ENCODE measurements around the gene FAM168A. TPM values are rescaled to one million over a fixed set of nuclear protein-coding genes. Genes with fewer than 3 reads are reported as not detected.

The FAM168A gene
- total and polyA plus RNA-seq, 12 donors = 7.7 to 41.8 (median 35.3) TPM

GRCh38 chr11:73360743-73361369 is 237.1 kb downstream of the FAM168A start:
- H3K27me3 ChIP-seq = no peaks in the 10 kb centered on the region
- peaks cover 0 to 70% of the 10 kb centered on the region in 2 donors for H3K36me3 ChIP-seq (replicated peaks in 1 of 2)
- intact Hi-C loops (cut with DNase I) = no loop called here
- TF ChIP-seq POLR2A (IDR thresholded peaks at IDR 0.05) (no peak), CTCF (IDR thresholded peaks at IDR 0.05) (no peak)
- DNase-seq = no peak
- no peak overlapping the region for H3K4me3 ChIP-seq
- H3K4me1 ChIP-seq (replicated peaks in 1 of 2) = no peaks in the 10 kb centered on the region
- 79 to 93% (median 90%) methylated on average over 8 of the region's 8 CpGs for WGBS, 4 donors
- no peak overlapping the region for H3K27ac ChIP-seq
- H3K9me3 ChIP-seq (replicated peaks in 1 of 3) = no peaks in the 10 kb centered on the region

GRCh38 chr11:73359930-73360742 is 237.8 kb downstream of the FAM168A start:
- H3K36me3 ChIP-seq (replicated peaks in 1 of 2) = peaks cover 0 to 64% of the 10 kb centered on the region in 2 donors
- peak overlapping the region in 2 of 5 donors; percentile 42 to 69 for H3K27ac ChIP-seq
- TF ChIP-seq CTCF (IDR thresholded peaks at IDR 0.05) (peak in 4 of 6 experiments; percentile 6 to 24 (median 11)), POLR2A (IDR thresholded peaks at IDR 0.05) (no peak)
- no peaks in the 10 kb centered on the region for H3K4me1 ChIP-seq (replicated peaks in 1 of 2)
- WGBS, 4 donors = 78 to 94% (median 88%) methylated on average over 11 to 19 of the region's 19 CpGs
- intact Hi-C loops (cut with DNase I) = no loop called here
- peak in 1 of 7 donors; percentile 27 for DNase-seq
- H3K4me3 ChIP-seq = no peak overlapping the region
- no peaks in the 10 kb centered on the region for H3K27me3 ChIP-seq
- no peaks in the 10 kb centered on the region for H3K9me3 ChIP-seq (replicated peaks in 1 of 3)

- no peak for TF ChIP-seq CTCF (IDR thresholded peaks at IDR 0.05)
- Histone ChIP-seq H3K4me3 (no peak overlapping the region), H3K4me1 (replicated peaks in 1 of 2) (no peaks in the 10 kb centered on the region), H3K9me3 (replicated peaks in 1 of 3) (no peaks in the 10 kb centered on the region), H3K27me3 (no peaks in the 10 kb centered on the region), H3K36me3 (replicated peaks in 1 of 2) (peaks cover 0 to 59% of the 10 kb centered on the region in 2 donors), H3K27ac (peak overlapping the region in 2 of 5 donors; percentile 42 to 69)
- intact Hi-C loops (cut with DNase I) = no loop called here
- peak in 3 of 7 donors; percentile 37 to 80 (median 39) for DNase-seq
- 44 to 71% (median 60%) methylated on average over 2 to 11 of the region's 11 CpGs for WGBS, 4 donors
These were observed 238.6 kb downstream of the FAM168A start for GRCh38 chr11:73359341-73359740.

GRCh38 chr11:73358071-73358470 is 239.8 kb downstream of the FAM168A start:
- WGBS, 4 donors = 76 to 85% (median 81%) methylated on average over 4 to 5 of the region's 5 CpGs

More at GRCh38 chr11:73358071-73358470, 239.8 kb downstream of the FAM168A start:
- no peaks in the 10 kb centered on the region for H3K9me3 ChIP-seq (replicated peaks in 1 of 3)
- intact Hi-C loops (cut with DNase I) = no loop called here
- peak overlapping the region in 1 of 5 donors; percentile 5 for H3K27ac ChIP-seq
- no peak overlapping the region for H3K4me3 ChIP-seq
- H3K4me1 ChIP-seq (replicated peaks in 1 of 2) = no peaks in the 10 kb centered on the region
- TF ChIP-seq POLR2A (IDR thresholded peaks at IDR 0.05) (no peak), CTCF (IDR thresholded peaks at IDR 0.05) (no peak)
- DNase-seq = no peak
- peaks cover 0 to 47% of the 10 kb centered on the region in 2 donors for H3K36me3 ChIP-seq (replicated peaks in 1 of 2)
- H3K27me3 ChIP-seq = no peaks in the 10 kb centered on the region
